GM12864 (cell line): Measurements from ENCODE around the gene AGA.

Experiments used
- DNase-seq: peaks from one replicate; pipeline ENCODE4 v3.0.0-alpha.2; 2011; ENCODE audit warnings: low read depth
- H3K4me3 ChIP-seq: 2 replicates; pipeline ENCODE4 v1.5.1; 2011; ENCODE audit warnings: mild to moderate bottlenecking, low read depth, low read length, control low read depth
- CTCF ChIP-seq: IDR thresholded peaks from 2 replicates; pipeline ENCODE4 v1.5.1; 2011; ENCODE audit warnings: low read depth, mild to moderate bottlenecking, moderate library complexity, low read length, control low read depth, inconsistent platforms; ENCODE audit errors: missing control alignments

The AGA gene

GRCh38 chr4:177483760-177484159 is 41.5 kb upstream of the AGA start:
- H3K4me3 ChIP-seq: no peak overlapping the region
- no peak for TF ChIP-seq CTCF
- DNase-seq: no peak

GRCh38 chr4:177483271-177483670 is 41.0 kb upstream of the AGA start:
- no peak overlapping the region for H3K4me3 ChIP-seq
- TF ChIP-seq CTCF: no peak
- DNase-seq: no peak

- TF ChIP-seq CTCF: no peak
- no peak overlapping the region for H3K4me3 ChIP-seq
- no peak for DNase-seq
These were observed 40.1 kb upstream of the AGA start for GRCh38 chr4:177482367-177482766.

GRCh38 chr4:177480795-177481194 is 38.6 kb upstream of the AGA start:
- TF ChIP-seq CTCF: no peak
- no peak overlapping the region for H3K4me3 ChIP-seq
- no peak for DNase-seq

GRCh38 chr4:177479063-177479462 is 36.8 kb upstream of the AGA start:
- TF ChIP-seq CTCF: no peak
- H3K4me3 ChIP-seq: no peak overlapping the region
- DNase-seq: no peak

GRCh38 chr4:177478496-177478895 is 36.3 kb upstream of the AGA start:
- TF ChIP-seq CTCF: no peak
- no peak for DNase-seq

GRCh38 chr4:177473991-177474390 is 31.8 kb upstream of the AGA start:
- no peak for DNase-seq
- TF ChIP-seq CTCF: no peak
- H3K4me3 ChIP-seq: no peak overlapping the region

More at GRCh38 chr4:177478496-177478895, 36.3 kb upstream of the AGA start:
- no peak overlapping the region for H3K4me3 ChIP-seq
